HUDEP-2 (cell line): ENCODE measurements around the gene SLC29A3.

Experiments
- DNase-seq, 76 experiments: peaks; one replicate each; lab custom pipeline; 2025; ENCODE audit not compliant: unreplicated experiment in 76 of 76; lab: John Stamatoyannopoulos, UW

SLC29A3 gene

DNA sequence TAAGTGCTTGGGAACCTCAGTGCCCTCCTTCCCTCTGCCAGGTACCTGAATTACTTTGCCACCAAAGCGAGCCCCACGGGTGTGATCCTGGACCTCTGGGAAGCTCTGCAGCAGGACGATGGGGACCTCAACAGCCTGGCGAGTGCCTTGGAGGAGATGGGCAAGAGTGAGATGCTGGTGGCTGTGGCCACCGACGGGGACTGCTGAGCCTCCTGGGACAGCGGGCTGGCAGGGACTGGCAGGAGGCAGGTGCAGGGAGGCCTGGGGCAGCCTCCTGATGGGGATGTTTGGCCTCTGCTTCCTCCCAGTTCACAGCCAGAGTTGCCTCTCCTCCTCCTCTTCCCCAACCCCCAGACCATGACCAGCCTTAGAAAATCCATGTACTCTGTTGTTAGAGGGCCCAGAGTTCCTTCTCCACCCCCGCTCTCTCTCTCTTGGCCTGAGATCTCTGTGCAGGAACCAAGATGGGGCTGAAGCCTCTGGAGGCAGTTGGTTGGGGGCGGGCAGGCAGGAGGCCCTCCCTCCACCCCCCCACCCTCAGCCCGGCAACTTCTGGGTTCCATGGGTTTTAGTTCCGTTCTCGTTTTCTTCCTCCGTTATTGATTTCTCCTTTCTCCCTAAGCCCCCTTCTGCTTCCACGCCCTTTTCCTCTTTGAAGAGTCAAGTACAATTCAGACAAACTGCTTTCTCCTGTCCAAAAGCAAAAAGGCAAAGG is 19.8 kb upstream of the SLC29A3 start:
- no peak for DNase-seq

DNA sequence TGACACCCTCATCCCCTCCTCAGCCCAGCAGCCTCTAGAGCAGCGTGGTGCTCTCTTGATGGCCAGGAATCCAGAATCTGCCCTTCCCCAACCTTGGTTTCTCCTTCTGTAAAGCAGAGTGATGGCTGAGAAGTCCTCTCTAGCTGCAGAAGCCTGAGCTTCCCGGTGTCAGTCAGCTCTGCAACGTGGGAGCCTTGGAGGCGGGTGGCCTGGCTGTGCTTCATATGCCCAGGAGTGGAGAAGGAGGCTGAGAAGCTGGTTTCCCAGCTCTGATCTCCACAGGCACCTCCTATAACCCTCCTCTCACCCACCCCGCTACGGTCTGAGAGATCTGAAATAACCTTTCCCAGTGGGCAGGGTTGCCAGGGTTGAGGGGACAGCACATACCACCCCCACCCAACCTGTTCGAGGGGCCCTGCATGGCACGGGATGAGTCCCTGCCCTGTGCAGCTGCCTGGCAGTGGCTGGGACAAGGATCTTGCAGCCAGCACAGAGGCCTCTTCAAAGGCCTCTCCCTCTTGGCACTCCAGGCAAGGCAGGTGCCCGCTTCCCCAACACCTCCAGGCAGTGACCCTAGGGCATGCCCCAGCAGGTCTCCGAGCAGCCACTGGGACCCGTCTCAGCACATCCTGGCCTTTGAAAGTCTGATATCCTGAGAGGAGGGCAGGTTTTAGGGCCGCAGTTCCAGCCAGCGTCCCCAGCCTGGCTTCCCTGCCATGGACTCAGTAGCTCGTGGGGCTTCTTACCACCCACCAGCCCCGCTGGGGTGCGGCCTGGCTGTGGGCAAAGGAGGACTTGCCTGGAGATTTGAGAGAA is 18.3 kb upstream of the SLC29A3 start:
- no peak for DNase-seq

DNA sequence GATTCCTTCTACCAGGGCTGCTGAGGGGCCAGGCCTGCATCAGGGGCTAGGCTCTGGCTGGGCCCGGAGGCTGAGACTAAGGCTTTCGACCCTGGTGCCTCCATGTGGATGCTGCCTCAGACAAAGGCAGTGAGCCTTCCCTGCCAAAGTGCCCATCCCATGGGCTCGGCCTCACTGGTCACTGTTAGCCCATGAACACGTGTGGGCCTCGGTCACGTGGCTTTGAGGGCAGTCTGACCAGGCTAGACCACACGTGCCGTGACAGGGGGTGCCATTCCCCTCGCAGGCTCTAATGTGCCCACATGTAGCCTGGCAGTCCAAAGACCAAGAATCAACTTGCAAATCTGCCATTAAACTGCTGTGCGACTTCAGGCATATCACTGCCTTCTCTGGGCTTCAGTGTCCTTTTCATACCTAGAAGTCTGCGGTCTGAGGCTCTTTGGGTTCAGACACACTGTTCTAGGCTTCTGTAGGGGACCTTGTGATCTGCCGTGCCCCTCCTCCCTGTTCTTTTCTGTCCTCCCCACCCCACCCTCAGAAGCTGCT is 17.6 kb upstream of the SLC29A3 start:
- no peak for DNase-seq

DNA sequence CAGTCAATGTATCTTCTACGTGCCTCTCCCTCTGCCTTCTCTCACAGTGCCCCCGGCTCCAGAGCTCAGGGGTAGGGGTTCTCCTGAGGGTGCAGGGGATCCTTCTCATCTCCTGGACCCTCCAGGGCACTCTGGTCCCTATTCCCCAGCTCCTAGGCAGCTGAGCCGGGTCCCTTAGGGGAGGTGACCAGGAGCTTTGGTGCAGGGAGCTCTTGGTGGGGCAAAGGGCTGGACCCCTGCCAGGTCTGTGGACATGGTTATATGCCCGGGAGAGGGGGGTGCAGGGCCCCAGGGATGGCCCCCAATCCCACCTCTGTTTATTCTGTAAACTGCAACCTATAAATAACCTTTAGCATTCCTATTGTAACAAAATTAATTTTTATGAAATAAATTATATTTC is 16.6 kb upstream of the SLC29A3 start:
- no peak for DNase-seq

DNA sequence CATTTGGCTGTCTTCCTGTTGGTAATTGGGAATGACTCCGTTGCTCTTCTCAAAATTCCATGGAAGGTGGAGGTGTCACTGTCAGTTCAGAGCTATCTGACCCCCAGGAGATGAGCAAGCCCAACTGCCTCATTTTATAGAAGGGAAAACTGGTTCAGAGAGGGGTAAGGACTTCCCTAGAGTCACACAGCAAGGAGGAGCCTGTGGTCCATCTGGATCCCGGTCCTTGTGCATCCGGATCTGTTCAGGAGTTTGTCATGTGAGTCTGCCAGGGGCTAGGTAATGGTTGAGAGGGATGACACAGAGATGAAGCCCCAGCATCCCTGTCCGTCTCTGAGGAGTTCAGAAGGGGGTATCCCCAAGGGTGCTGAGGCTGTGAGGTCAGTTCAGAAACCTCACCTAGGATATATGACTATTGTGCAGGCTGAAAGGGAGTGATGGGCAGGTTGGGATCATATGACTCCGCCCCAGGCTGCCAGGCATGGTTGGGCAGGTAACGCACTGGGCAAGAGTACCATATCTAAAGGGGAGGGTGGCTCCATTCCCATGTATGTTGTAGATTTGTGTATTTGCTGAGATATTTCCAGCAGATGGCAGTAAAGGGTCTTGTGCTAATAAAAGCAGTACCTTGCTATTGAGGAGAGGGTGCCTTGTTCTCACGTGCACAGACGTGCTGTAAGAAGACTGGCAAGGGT is 16.0 kb upstream of the SLC29A3 start:
- peak in 28 of 76 experiments; percentile 1 to 53 (median 22) for DNase-seq

DNA sequence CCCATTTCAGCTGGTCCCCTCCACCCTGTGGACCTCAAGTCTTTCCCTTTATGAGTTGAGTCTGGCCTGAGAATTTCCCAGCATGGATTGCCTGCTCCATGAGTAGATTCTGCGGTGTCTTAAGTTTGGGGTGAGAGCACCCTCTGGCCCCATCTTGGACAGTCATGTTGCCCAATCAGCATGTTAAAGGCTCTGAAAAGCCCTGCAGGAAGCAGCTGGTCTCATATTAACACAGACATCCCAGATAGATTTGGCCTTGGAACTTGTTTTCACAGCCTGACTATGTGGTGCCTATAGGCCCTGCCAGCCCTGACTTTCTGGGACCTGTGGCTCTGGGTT is 15.5 kb upstream of the SLC29A3 start:
- DNase-seq: peak in 1 of 76 experiments; percentile 8

DNA sequence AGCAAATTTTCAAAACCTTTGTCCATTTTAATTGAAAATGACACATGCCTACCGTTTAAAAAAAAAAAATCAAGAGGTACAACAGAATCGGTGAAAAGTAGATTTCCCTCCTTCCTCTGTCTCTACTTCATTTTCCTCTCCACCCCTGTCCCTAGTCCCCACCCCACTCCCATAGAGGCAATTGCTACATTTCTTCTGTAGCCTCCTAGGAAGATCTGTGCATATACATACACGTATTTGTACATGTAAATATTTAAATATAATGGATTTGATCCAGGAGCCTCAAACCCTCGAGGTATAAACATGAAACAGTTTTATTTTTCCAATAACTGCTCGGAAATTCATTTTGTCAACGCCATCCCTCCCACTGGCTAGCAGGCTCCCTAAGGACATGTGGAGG is 14.1 kb upstream of the SLC29A3 start:
- DNase-seq: no peak

DNA sequence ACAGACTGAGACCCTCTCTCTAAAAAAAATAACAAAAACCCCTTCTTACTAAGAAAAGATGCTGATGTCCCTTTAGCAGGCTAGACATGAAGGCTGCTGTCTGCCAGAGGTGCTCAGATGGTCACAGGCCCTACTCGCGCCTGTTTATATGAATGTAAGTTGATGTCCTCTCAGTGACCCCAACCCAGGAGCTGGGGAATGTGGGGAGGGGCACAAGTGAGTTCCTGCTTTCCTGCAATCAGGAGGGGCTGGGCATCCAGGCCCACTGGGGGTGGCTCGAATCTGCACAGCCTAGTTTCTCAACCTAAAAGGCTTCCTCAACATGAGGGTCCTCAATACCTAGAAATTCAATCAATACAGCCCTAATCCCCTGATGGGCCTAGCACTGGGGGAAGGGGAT is 12.1 kb upstream of the SLC29A3 start:
- no peak for DNase-seq

DNA sequence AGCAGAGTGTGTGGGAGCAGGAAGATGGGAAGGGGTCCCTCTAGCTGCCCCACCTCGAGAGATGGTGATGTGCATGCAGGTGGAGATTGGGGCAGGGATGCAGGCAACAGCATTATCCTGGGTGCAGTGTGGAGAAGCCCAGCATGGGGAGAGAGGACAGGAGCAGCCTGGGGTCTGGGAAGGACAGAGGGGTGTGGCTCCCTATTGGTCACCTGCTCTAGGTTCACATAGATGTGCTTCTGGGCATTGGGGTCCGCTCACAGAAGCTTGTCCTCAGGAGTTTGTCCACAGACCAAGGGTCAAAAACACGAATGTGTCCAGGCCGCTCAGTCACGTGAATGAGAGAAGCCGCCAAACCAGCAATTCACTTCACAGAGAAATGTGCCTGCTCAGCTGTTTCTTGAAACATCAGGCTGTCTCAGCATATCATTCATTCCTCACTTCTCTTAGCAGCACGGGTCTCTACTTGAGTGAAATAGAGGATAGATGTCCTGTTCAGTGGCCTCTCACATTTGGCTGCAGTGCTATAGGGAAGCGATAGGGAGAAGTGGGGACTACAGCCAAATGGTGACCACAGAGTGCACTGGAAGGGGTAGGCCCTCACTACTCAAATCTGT is 11.5 kb upstream of the SLC29A3 start:
- no peak for DNase-seq

DNA sequence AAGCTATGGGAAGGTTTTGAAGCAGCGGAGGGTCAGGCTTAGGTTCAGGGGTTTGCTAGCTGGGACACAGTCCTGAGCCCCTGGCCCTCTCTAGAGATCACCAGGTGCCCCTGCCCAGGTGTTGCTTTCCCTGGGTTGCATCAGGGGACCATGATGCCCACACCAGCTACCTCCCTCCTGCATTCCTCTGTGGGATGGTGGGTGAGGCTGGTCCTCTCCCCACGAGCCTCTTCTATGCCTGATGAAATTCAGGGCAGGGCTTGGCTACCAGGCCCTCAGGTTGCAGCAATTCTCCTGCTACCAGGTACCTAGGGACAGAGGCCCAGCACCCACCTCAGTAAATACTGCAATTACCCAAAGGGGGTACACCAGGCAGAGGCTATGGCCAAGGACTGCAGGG is 10.8 kb upstream of the SLC29A3 start:
- no peak for DNase-seq

DNA sequence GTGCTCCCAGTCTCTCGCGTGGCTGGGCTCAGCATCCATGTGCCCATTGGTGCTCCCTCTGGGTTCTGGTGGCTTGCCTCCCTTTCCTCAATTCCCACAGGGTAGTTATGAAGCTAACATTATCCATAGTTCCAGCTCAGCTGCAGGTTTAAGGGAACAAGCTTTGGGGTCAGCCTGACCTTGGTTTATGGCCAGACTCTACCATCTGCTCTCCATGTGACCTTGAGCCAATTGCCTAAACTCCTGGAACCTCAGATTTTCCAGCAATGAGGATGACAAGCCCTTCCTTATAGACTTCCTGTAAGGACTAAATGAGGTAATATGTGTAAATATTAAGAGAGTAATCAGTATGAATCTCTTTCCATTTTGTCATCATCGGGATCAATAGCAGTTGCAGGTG is 10.1 kb upstream of the SLC29A3 start:
- DNase-seq: no peak

DNA sequence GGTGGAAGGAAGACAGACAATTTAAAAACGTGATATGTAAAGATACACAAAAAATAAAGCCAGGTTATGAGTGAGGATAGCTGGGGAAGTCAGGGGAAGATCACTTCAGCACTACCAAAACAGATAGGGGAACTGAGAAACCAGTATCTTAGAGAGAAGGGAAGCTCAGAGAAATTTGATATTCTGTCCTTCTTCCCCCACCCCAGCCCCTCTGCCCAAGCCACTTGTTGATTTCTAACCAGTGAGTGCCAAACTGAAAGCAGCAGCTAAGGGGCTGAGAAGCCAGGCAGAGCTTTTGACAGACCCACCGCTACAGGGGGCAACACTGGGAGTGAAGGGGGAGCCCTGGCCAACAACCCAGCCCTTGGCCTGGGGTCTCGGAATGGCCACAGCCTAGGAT is 9.1 kb upstream of the SLC29A3 start:
- DNase-seq: no peak

DNA sequence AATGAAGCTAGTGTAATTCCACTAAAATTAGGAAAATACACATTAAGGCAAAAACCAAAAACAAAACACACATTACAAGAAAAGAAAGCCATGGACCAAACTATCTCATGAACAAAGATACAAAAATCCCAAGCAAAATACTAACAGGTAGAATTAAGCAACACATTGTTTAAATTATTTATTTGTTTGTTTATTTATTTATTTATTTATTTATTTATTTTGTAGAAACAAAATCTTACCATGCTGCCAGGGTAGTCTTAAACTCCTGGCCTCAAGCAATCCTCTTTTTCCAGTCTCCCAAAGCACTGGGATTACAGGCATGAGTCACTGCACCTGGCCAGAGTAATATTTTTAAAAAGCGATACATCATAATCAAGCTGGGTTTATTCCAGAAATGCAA is 6.8 kb upstream of the SLC29A3 start:
- DNase-seq: no peak

DNA sequence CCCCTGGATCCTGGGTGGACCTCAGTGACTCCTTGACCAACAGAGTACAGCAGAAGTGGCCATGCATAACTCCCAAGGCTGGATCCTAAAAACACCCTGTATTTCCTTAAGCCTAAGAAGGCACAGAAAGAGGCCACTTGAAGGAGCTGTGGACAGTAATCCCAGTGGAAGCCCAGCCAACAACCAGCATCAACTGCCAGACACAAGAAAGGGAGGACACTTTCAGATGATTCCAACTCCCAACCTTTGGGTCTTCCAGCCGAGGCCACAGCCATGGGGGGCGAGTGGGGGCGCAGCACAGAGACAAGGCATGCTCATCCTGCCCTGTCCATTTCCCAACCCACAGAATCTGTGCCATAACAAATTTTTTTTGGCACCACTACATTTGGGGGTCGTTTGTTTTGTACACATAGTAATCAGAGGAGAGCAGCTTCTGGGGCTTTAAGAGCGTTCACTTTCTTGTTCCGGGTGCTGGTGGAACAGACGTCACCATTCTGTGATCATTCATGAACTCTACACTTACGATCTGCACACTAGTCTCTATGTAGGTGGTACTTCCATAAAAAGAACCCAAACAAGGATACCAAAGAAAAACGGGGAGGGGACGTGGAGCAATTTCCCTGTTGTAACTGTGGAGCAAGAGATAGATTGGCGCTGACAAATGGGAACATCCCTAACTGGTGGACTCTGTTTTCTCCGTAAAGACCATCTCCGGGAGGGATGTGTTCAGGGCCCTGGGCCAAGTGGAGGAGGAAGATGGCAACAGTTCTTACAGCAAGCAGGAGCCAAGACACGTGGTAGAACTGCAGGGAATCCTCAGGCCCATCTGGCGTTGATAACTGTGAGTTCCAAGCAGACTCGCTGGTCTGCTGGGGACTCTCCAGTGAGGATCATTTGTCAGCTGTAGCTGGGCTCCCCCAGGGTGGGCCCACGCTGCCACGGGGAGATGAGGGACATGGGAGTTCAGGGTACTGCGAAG is 6.0 kb upstream of the SLC29A3 start:
- no peak for DNase-seq

DNA sequence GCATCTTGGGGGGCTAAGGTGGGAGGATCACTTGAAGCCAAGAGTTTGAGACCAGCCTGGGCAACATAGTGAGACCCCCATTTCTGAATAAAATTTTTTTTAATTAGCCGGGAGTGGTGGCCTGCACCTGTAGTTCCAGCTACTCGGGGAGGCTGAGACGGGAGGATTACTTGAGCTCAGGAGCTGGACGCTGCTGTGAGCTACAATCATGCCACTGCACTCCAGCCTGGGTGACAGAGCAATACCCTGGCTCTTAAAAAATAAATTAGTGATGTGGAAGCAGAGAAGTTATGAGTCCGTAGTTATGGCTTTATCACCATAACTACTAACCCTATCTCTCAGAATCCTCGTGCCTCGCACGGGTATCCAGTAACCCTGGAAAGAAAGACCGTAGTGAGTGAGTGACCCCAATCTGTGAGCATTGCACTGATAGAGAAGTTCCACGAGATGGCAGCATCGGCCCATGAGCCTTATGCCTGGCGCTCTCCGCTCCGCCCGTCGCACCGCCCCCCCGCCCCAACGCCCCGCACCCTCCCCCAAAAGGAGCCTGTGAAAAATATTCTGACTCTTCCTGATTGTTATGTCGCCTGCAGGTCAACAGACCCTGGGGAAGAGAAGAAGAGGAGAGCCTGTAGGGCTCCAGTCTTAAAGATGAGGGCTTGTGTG is 4.9 kb upstream of the SLC29A3 start:
- DNase-seq: peak in 8 of 76 experiments; percentile 1 to 18 (median 4)

DNA sequence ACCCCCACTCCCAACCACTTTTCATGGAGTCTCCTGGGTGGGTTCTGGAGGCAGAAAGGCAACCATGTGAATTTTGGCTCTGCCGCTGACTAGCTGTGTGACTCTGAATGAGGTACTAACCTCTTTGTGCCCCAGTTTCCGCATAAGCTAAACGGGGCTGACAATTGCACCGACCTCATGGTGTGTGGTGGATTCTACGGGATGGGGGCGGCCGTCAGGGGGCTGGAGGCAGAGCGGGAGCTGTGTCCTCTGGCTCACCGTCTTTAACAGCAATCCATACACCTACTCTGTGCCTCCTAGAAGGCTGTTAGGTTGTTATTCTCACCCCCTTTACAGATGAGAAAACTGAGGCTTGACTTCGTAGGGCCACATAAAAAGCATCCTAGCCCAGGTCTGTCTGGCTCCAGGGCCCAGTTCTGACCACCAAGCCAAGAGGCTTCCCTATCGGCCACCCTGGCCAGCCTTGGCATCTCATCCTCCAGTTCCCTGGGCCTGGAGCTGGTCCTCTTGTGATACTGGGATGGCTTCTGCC is 4.3 kb upstream of the SLC29A3 start:
- DNase-seq: no peak

DNA sequence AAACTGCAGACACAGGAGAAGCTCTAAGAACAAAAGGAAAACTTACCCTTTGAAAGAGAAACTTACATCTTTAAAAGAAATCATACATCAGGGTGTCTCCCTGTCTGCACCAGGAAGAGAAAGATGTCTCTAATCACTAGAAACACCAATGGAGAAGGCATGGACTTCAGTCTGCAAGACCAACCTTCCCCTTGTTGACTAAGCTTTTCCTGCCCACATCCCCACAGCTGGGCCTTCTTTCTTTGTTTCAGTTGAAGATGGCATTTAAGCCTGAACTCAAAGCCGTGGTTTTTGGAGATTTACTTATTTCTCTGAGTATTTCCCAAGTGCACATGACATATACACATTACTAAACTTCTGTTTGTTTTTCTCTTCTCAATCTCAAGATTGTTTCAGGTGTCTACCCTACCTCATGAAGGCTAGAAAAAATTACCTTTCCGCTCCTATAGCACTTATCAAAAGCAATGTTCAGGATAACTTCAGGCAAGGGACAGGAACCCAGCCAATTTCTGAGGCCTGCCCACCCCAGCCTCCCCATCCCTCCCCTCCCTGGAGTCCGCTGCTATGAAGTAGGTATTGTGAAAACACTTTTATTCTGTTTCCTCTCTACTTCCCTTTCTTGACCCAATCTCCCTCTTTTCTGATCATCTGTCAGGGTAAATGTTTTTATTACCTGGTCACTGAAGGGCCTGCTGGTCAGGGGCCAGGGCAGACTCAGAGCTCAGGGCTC is 2.8 kb upstream of the SLC29A3 start:
- no peak for DNase-seq

DNA sequence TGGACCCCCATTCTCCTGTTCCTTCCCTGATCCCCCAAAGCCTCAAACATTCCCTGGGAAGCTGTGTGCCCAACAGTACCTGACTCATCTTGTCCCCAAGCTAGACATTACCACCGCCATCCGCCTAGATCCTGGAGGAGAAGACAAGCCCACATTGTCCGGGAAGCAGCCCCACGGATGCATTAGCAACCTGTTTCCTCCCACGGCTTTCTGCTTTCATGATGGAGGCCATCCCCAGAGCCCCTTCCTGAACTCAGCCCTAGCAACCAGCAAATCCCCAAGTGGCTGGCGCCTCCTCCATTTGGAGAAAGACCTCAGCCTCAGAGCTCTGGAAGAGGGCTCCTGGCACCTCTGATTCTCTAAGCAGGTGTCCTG is 2.3 kb upstream of the SLC29A3 start:
- no peak for DNase-seq

DNA sequence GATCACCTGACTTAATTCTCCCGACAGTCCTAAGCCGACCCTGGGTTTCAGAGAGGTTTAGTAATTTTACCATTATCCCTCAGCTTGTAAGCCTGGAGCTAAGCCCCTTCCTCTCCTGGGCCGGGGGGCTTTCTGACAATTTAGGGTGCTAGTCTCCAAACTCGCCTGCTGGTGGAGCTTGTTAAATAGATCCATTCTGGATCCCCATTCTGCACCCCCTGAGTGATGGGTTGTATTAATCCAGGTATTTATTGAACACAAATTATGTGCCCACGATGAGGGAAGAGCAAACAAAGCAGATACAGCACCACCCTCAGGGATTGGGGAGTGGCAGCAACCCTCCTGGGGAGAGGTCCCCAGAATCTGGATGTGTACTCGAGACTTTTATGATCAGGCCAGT is 1.3 kb upstream of the SLC29A3 start:
- DNase-seq: no peak
